HFFc6 (cell line): ENCODE data around the gene UBR4. TPM values are rescaled to one million over a fixed set of nuclear protein-coding genes. Genes with fewer than 3 reads are reported as not detected.

Source experiments
- DNase-seq: peaks from one replicate; pipeline ENCODE4 v3.0.0-alpha.2; 2018
- H3K27ac Mint-ChIP-seq: 2 replicates; pipeline ENCODE4 v1.8.0; 2020; ENCODE audit warnings: mild to moderate bottlenecking, mixed read lengths
- H3K27me3 Mint-ChIP-seq: 2 replicates; pipeline ENCODE4 v1.8.0; 2021; ENCODE audit warnings: mild to moderate bottlenecking, moderate library complexity, mixed read lengths; ENCODE audit not compliant: insufficient read depth
- H3K36me3 Mint-ChIP-seq: 2 replicates; pipeline ENCODE4 v1.8.0; 2021; ENCODE audit warnings: low read depth, mixed read lengths
- H3K4me1 Mint-ChIP-seq: 2 replicates; pipeline ENCODE4 v1.8.0; 2020; ENCODE audit warnings: low read depth, mixed read lengths
- H3K4me3 Mint-ChIP-seq: 2 replicates; pipeline ENCODE4 v1.8.0; 2020; ENCODE audit warnings: mild to moderate bottlenecking, moderate library complexity, mixed read lengths
- H3K9me3 Mint-ChIP-seq: 2 replicates; pipeline ENCODE4 v1.8.0; 2020; ENCODE audit warnings: mild to moderate bottlenecking, mixed read lengths
- total RNA-seq, 6 experiments: library from RNA; stranded (reverse); fragmentation: NEBNext Ultra II Directional; extraction: Animal tissue kit (Norgen Biotek cat#: 25700); gene quantifications; 2 replicates in 1 of 6; 3 replicates in 5 of 6; pipeline ENCODE4 v1.2.3, GENCODE V29; 2021
- TF ChIP-seq, protein P1 (sequence below): fragments of 200-600 bp; sonication (generic); IDR thresholded peaks from 2 replicates; pipeline ENCODE4 v1.5.0; 2021; ENCODE audit warnings: antibody characterized with exemption, mild to moderate bottlenecking

Gene UBR4
- total RNA-seq, 6 experiments from 2014 or later: 74.2 to 116 (median 88.6) TPM

DNA sequence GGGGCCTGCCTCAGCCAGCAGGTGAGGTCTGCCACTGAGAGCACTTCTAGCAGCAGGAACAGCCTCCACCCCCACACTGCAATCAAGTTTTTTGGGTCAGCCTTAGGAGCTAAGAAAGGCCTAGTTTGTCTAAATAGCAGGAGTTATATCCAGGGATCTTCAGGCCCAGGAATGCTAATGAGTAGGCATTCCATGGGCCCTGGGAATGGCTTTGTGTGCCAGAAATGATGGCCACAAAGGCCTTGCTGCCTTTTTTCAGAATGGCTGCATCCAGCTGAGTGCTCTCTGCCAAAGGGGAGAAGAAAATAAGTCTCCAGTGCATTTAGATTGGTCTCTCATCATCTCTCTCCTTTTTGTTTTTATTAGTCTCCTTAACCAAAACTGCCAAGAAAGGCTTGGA is 44.4 kb upstream of the UBR4 start:
- H3K36me3 Mint-ChIP-seq: peaks cover 23% of the 10 kb centered on the region
- H3K27ac Mint-ChIP-seq: no peak overlapping the region; the same call in 1 of the 2 replicates
- H3K4me1 Mint-ChIP-seq: peaks cover 32% of the 10 kb centered on the region
- TF ChIP-seq, protein P1, sequence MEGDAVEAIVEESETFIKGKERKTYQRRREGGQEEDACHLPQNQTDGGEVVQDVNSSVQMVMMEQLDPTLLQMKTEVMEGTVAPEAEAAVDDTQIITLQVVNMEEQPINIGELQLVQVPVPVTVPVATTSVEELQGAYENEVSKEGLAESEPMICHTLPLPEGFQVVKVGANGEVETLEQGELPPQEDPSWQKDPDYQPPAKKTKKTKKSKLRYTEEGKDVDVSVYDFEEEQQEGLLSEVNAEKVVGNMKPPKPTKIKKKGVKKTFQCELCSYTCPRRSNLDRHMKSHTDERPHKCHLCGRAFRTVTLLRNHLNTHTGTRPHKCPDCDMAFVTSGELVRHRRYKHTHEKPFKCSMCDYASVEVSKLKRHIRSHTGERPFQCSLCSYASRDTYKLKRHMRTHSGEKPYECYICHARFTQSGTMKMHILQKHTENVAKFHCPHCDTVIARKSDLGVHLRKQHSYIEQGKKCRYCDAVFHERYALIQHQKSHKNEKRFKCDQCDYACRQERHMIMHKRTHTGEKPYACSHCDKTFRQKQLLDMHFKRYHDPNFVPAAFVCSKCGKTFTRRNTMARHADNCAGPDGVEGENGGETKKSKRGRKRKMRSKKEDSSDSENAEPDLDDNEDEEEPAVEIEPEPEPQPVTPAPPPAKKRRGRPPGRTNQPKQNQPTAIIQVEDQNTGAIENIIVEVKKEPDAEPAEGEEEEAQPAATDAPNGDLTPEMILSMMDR: no peak
- no peaks in the 10 kb centered on the region for H3K9me3 Mint-ChIP-seq
- DNase-seq: no peak
- H3K4me3 Mint-ChIP-seq: no peak overlapping the region
- H3K27me3 Mint-ChIP-seq: peaks cover 2% of the 10 kb centered on the region

DNA sequence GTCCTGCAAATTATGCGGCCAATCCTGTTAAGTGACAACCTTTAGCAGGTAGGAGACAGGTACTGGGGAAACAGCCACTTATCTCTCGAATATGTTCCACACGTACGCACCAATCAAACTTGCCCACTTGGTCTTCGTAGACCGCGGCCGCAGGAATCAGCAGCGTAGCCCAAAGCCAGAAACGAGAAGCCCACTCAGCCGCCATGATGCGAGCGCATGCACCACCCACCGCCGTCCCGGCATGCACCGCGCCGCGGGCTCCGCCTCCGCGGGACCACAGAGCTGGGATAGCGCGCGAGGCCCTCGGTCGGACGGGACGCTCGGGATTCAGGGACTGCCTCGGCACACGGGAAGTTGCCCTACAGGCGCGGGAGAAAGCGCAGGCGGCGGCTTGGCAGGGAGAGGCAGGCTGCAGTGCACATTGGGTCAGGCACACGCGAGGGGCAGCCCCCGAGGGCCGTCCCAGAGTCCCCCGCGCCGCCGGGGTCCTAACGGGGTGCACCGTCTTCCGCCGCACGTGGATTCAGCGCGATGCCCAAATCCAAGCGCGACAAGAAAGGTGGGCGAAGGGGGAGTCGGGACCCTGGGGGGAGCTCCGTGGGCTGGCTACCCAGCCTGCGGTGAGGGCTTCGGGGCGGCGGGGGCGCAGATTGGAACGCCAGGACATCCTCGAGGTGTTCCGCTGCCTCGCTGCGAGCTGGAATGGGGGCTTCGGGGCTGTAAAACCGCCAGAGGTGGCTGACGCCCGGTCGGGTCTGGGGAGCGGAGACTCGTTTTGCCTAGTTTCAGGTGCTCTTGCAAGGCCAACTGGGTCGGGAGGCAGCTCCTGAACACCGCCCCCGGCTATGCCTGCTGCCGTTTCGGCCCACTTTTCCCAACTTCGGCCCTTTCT is 41.5 kb upstream of the UBR4 start, which contains the start of the genes EMC1 and MRTO4:
Gene EMC1 (minus strand): TSS at position 220 of the 892 bp plus-strand sequence. CDS start 15 bp downstream, at position 205.
Gene MRTO4 (plus strand): TSS at position 501 of the 892 bp plus-strand sequence. CDS start 31 bp downstream, at position 532.
- Mint-ChIP-seq H3K27ac (peak within 1 kb of the TSS; percentile 95), H3K27me3 (peaks cover 2% of the 10 kb centered on the region; the same call in 1 of the 2 replicates), H3K36me3 (peaks cover 11% of the 10 kb centered on the region), H3K9me3 (no peaks in the 10 kb centered on the region), H3K4me1 (peaks cover 22% of the 10 kb centered on the region), H3K4me3 (peak within 1 kb of the TSS; percentile 99)
- TF ChIP-seq, protein P1: 0 out of 2 replicates have a peak, but pooled peaks have one; percentile 15
- DNase-seq: peak; percentile 80

DNA sequence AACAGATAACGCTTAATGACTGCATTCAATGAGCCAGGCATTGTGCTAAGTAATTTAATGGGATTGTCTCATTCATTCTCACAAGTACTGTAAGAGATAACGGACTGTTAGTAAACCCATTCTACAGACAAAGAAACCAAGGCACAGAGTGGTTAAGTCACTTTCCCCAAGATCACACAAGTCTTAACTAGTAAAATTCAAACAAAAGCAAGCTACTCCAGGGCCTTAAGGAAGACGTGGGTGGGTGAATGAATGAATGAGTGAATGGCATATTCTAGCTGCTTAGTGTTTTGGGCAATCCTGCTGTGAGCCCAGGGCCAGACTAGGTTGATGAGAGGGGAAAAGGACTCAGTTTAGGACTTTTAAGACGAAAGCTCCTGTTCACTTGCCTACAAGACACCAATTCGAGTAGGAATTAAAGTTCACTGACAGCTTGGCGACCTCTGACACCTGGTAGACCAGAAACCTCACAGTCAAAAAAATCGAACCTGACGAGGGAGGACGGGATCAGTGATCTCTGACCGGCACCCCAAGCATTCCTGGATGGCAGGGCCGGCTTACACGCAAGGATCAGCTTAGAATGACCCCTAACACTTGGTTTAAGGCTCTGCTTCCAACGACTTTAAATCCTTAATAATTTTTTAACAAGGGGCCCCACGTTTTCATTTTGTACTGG is 40.7 kb upstream of the UBR4 start:
- H3K27ac Mint-ChIP-seq: peak overlapping the region; percentile 95
- no peaks in the 10 kb centered on the region for H3K9me3 Mint-ChIP-seq
- peaks cover under 1% of the 10 kb centered on the region; the same call in 1 of the 2 replicates for H3K27me3 Mint-ChIP-seq
- H3K36me3 Mint-ChIP-seq: peaks cover 11% of the 10 kb centered on the region
- DNase-seq: no peak
- peak overlapping the region; percentile 99 for H3K4me3 Mint-ChIP-seq
- TF ChIP-seq, protein P1: no peak
- peaks cover 22% of the 10 kb centered on the region for H3K4me1 Mint-ChIP-seq

DNA sequence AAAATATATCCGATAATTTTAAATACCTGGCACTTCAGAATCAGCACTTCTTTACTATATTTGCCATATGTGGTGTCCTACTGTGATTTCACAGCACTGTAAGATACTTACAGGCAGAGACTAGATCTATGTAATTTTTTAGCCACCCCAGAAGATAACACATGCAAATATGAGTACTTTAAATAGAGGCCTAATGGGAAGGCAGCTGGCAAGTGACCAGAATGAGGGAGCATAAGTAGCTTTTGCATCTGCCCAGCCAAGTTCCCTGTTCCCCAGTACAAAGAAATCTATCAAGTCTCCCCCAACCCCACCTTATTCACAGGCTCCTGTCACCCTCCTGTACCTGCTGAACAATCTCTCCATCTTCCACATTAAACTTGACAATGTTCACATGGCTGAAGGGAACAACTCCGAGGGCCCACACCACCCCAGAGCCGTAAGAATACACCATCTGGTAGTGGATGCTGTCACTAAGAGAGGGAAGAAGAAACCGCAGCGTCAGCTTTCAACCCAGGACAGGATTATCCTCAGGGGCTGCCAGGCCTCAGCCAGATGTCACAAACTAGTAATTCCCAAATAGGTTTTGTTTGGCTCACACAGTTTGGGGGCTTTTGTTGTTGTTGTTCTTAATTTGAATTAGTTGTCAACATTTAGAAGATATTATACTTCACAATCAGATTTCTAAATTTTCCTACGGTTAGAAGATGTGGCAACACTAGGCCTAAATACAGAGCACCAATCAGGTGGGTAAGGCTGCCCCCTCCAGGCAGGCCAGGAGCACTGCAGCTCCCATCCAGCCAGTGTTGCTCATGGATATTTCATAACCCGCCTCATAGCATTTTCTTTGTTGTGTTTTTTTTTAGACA is 30.8 kb upstream of the UBR4 start:
- peak overlapping the region; percentile 60 for H3K27ac Mint-ChIP-seq
- no peaks in the 10 kb centered on the region for H3K9me3 Mint-ChIP-seq
- peaks cover 28% of the 10 kb centered on the region; the same call in 1 of the 2 replicates for H3K36me3 Mint-ChIP-seq
- H3K4me3 Mint-ChIP-seq: no peak overlapping the region
- peaks cover 3% of the 10 kb centered on the region; the same call in 1 of the 2 replicates for H3K27me3 Mint-ChIP-seq
- no peaks in the 10 kb centered on the region for H3K4me1 Mint-ChIP-seq
- TF ChIP-seq, protein P1: peak; percentile 95
- peak; percentile 72 for DNase-seq

DNA sequence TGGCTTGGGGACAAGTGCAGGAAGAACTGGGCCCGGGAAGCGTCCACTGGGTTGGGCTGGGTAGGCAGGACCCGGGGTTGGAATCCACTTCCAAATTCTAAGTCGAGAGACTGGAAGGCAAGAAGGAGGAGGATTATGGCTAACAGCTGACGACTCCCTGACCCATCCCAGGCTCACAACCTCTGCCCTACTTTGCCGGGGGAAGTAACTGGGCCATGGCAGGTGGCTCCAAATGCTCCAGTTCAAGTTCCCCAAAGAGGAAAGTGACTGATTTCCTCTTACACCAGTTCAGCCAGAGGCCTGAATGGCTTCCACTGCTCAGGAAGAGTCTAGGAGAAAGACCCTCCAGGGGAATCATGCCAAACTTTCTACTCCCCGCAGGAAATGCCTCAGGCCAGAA is 29.8 kb upstream of the UBR4 start:
- Mint-ChIP-seq H3K4me1 (no peaks in the 10 kb centered on the region), H3K9me3 (no peaks in the 10 kb centered on the region), H3K4me3 (no peak overlapping the region), H3K27ac (no peak overlapping the region; the same call in 1 of the 2 replicates), H3K36me3 (peaks cover 28% of the 10 kb centered on the region; the same call in 1 of the 2 replicates), H3K27me3 (peaks cover 3% of the 10 kb centered on the region; the same call in 1 of the 2 replicates)
- TF ChIP-seq, protein P1: no peak
- DNase-seq: no peak
